ENCODE measurements around the gene POGLUT2.

Gene POGLUT2

GRCh38 chr13:102825400-102825799 lies 26.6 kb upstream of the POGLUT2 start:
- TF ChIP-seq PKNOX1 (IDR thresholded peaks at IDR 0.05): no peak
- TF ChIP-seq SUZ12 (IDR thresholded peaks at IDR 0.05): no peak
- no peak for TF ChIP-seq NFRKB (IDR thresholded peaks at IDR 0.05)
- TF ChIP-seq ZNF384 (IDR thresholded peaks at IDR 0.05): no peak
- no peak for TF ChIP-seq TARDBP (IDR thresholded peaks at IDR 0.05)
- TF ChIP-seq LEF1 (IDR thresholded peaks at IDR 0.05; ENCODE audit: borderline replicate concordance): no peak
- TF ChIP-seq HDGF (IDR thresholded peaks at IDR 0.05; ENCODE audit: borderline replicate concordance): no peak
- no peak for TF ChIP-seq CTBP1 (IDR thresholded peaks at IDR 0.05; ENCODE audit: borderline replicate concordance)
- TF ChIP-seq FOXA1 (IDR thresholded peaks at IDR 0.05): no peak
- no peak for TF ChIP-seq SP1 (IDR thresholded peaks at IDR 0.05)
- TF ChIP-seq BHLHE40 (IDR thresholded peaks at IDR 0.05; ENCODE audit: borderline replicate concordance): no peak
- CTCF ChIA-PET: no interaction called here
- no peak for DNase-seq (ENCODE audit: extremely low spot score)
- POLR2A ChIA-PET: no interaction called here

GRCh38 chr13:102817907-102818306 lies 19.1 kb upstream of the POGLUT2 start:
- POLR2A ChIA-PET: no interaction called here

GRCh38 chr13:102817241-102817640 lies 18.5 kb upstream of the POGLUT2 start:
- ChIA-PET POLR2A (no interaction called here), CTCF (interaction anchor here (0.5 to 0.6 kb wide), 2 partner anchors 15 to 1514 kb away, joined by 7 read pairs; no protein-coding TSS in a partner anchor)
- no peak for TF ChIP-seq ZNF384 (IDR thresholded peaks at IDR 0.05)
- TF ChIP-seq HDGF (IDR thresholded peaks at IDR 0.05; ENCODE audit: borderline replicate concordance): no peak
- TF ChIP-seq FOXM1 (IDR thresholded peaks at IDR 0.05; ENCODE audit: borderline replicate concordance): no peak
- no peak for TF ChIP-seq SUZ12 (IDR thresholded peaks at IDR 0.05)
- TF ChIP-seq FOXK2 (IDR thresholded peaks at IDR 0.05): no peak
- no peak for TF ChIP-seq ELF4 (IDR thresholded peaks at IDR 0.05)
- no peak for TF ChIP-seq BHLHE40 (IDR thresholded peaks at IDR 0.05; ENCODE audit: borderline replicate concordance)
- TF ChIP-seq L3MBTL2 (conservative IDR thresholded peaks at IDR 0.05): no peak
- TF ChIP-seq CTBP1 (IDR thresholded peaks at IDR 0.05; ENCODE audit: borderline replicate concordance): no peak
- TF ChIP-seq TARDBP (IDR thresholded peaks at IDR 0.05): no peak
- no peak for TF ChIP-seq FOXA1 (IDR thresholded peaks at IDR 0.05)
- no peak for TF ChIP-seq LEF1 (IDR thresholded peaks at IDR 0.05; ENCODE audit: borderline replicate concordance)
- TF ChIP-seq PKNOX1 (IDR thresholded peaks at IDR 0.05): no peak
- TF ChIP-seq NFRKB (IDR thresholded peaks at IDR 0.05): no peak
- no peak for TF ChIP-seq ARNT (IDR thresholded peaks at IDR 0.05)
- TF ChIP-seq SP1 (IDR thresholded peaks at IDR 0.05): no peak
- no peak for DNase-seq (ENCODE audit: extremely low spot score)

More at GRCh38 chr13:102817907-102818306, 19.1 kb upstream of the POGLUT2 start:
- TF ChIP-seq FOXM1 (IDR thresholded peaks at IDR 0.05; ENCODE audit: borderline replicate concordance): no peak
- TF ChIP-seq BHLHE40 (IDR thresholded peaks at IDR 0.05; ENCODE audit: borderline replicate concordance): no peak
- no peak for TF ChIP-seq FOXA1 (IDR thresholded peaks at IDR 0.05)
- no peak for TF ChIP-seq TARDBP (IDR thresholded peaks at IDR 0.05)
- TF ChIP-seq ARNT (IDR thresholded peaks at IDR 0.05): no peak
- TF ChIP-seq NFRKB (IDR thresholded peaks at IDR 0.05): no peak
- no peak for TF ChIP-seq SUZ12 (IDR thresholded peaks at IDR 0.05)
- TF ChIP-seq ELF4 (IDR thresholded peaks at IDR 0.05): no peak
- no peak for TF ChIP-seq ZNF384 (IDR thresholded peaks at IDR 0.05)
- TF ChIP-seq HDGF (IDR thresholded peaks at IDR 0.05; ENCODE audit: borderline replicate concordance): no peak
- no peak for TF ChIP-seq LEF1 (IDR thresholded peaks at IDR 0.05; ENCODE audit: borderline replicate concordance)
- TF ChIP-seq CTBP1 (IDR thresholded peaks at IDR 0.05; ENCODE audit: borderline replicate concordance): no peak
- TF ChIP-seq FOXK2 (IDR thresholded peaks at IDR 0.05): no peak
- TF ChIP-seq SP1 (IDR thresholded peaks at IDR 0.05): no peak
- TF ChIP-seq PKNOX1 (IDR thresholded peaks at IDR 0.05): no peak
- no peak for TF ChIP-seq L3MBTL2 (conservative IDR thresholded peaks at IDR 0.05)
- CTCF ChIA-PET: interaction anchor here (0.5 kb wide), 1 partner anchor 15 kb away, joined by 7 read pairs; no protein-coding TSS in a partner anchor
- no peak for DNase-seq (ENCODE audit: extremely low spot score)

- ChIA-PET CTCF (interaction anchor here (0.6 kb wide), 1 partner anchor 1513 kb away, joined by 7 read pairs; no protein-coding TSS in a partner anchor), POLR2A (no interaction called here)
- DNase-seq (ENCODE audit: extremely low spot score): no peak
- TF ChIP-seq BHLHE40 (IDR thresholded peaks at IDR 0.05; ENCODE audit: borderline replicate concordance): no peak
- no peak for TF ChIP-seq ELF4 (IDR thresholded peaks at IDR 0.05)
- no peak for TF ChIP-seq FOXK2 (IDR thresholded peaks at IDR 0.05)
- no peak for TF ChIP-seq SP1 (IDR thresholded peaks at IDR 0.05)
- TF ChIP-seq ARNT (IDR thresholded peaks at IDR 0.05): no peak
- TF ChIP-seq FOXM1 (IDR thresholded peaks at IDR 0.05; ENCODE audit: borderline replicate concordance): no peak
- TF ChIP-seq HDGF (IDR thresholded peaks at IDR 0.05; ENCODE audit: borderline replicate concordance): no peak
- no peak for TF ChIP-seq ZNF384 (IDR thresholded peaks at IDR 0.05)
- TF ChIP-seq LEF1 (IDR thresholded peaks at IDR 0.05; ENCODE audit: borderline replicate concordance): no peak
- TF ChIP-seq CTBP1 (IDR thresholded peaks at IDR 0.05; ENCODE audit: borderline replicate concordance): no peak
- TF ChIP-seq L3MBTL2 (conservative IDR thresholded peaks at IDR 0.05): no peak
- no peak for TF ChIP-seq FOXA1 (IDR thresholded peaks at IDR 0.05)
Measured at GRCh38 chr13:102816708-102817107, 17.9 kb upstream of the POGLUT2 start.

GRCh38 chr13:102815788-102816187 lies 17.0 kb upstream of the POGLUT2 start:
- POLR2A ChIA-PET: interaction anchor here (1.9 kb wide), 1 partner anchor 15 kb away, joined by 6 read pairs; no protein-coding TSS in a partner anchor
- CTCF ChIA-PET: no interaction called here
- TF ChIP-seq FOXA1 (IDR thresholded peaks at IDR 0.05) (no peak), ELF4 (IDR thresholded peaks at IDR 0.05) (no peak), FOXM1 (IDR thresholded peaks at IDR 0.05; ENCODE audit: borderline replicate concordance) (no peak), LEF1 (IDR thresholded peaks at IDR 0.05; ENCODE audit: borderline replicate concordance) (no peak), FOXK2 (IDR thresholded peaks at IDR 0.05) (no peak), CTBP1 (IDR thresholded peaks at IDR 0.05; ENCODE audit: borderline replicate concordance) (no peak), TARDBP (IDR thresholded peaks at IDR 0.05) (no peak), PKNOX1 (IDR thresholded peaks at IDR 0.05) (no peak), SUZ12 (IDR thresholded peaks at IDR 0.05) (no peak), BHLHE40 (IDR thresholded peaks at IDR 0.05; ENCODE audit: borderline replicate concordance) (no peak), SP1 (IDR thresholded peaks at IDR 0.05) (no peak), ARNT (IDR thresholded peaks at IDR 0.05) (no peak), NFRKB (IDR thresholded peaks at IDR 0.05) (no peak), ZNF384 (IDR thresholded peaks at IDR 0.05) (no peak)
- DNase-seq (ENCODE audit: extremely low spot score): no peak
